ENCODE results near the gene DTYMK. TPM values are rescaled to one million over a fixed set of nuclear protein-coding genes. Genes with fewer than 3 reads are reported as not detected.
A peak's percentile ranks its signal among the peaks of the same experiment; 100 is the strongest.

Gene DTYMK
- total and polyA plus RNA-seq, 2 experiments from 2014 or later = 47.7 to 72.7 TPM

- DNase-seq (ENCODE audit: low read depth in 1 of 2, low spot score in 1 of 2) = peak in 1 of 2 donors; percentile 6
- no peak for TF ChIP-seq CTCF (IDR thresholded peaks at IDR 0.05; ENCODE audit: low read depth, low read length)
- peak overlapping the region; percentile 17 for H3K27ac ChIP-seq
- no peaks in the 10 kb centered on the region for H3K9me3 ChIP-seq (ENCODE audit: low read depth)
- peaks cover 20% of the 10 kb centered on the region for H3K36me3 ChIP-seq
- H3K4me1 ChIP-seq (ENCODE audit: low read depth) = no peaks in the 10 kb centered on the region
- no peak overlapping the region for H3K4me3 ChIP-seq
- H3K27me3 ChIP-seq = no peaks in the 10 kb centered on the region
These were observed 10.7 kb downstream of the DTYMK start for GRCh38 chr2:241675885-241676284.

- no peaks in the 10 kb centered on the region for H3K9me3 ChIP-seq (ENCODE audit: low read depth)
- no peaks in the 10 kb centered on the region for H3K27me3 ChIP-seq
- no peak for TF ChIP-seq CTCF (IDR thresholded peaks at IDR 0.05; ENCODE audit: low read depth, low read length)
- H3K4me3 ChIP-seq = no peak overlapping the region
- DNase-seq (ENCODE audit: low read depth in 1 of 2, low spot score in 1 of 2) = no peak
- H3K36me3 ChIP-seq = peaks cover 14% of the 10 kb centered on the region
- H3K4me1 ChIP-seq (ENCODE audit: low read depth) = no peaks in the 10 kb centered on the region
- no peak overlapping the region for H3K27ac ChIP-seq
These were observed 12.6 kb downstream of the DTYMK start for GRCh38 chr2:241673797-241674725.

DNA sequence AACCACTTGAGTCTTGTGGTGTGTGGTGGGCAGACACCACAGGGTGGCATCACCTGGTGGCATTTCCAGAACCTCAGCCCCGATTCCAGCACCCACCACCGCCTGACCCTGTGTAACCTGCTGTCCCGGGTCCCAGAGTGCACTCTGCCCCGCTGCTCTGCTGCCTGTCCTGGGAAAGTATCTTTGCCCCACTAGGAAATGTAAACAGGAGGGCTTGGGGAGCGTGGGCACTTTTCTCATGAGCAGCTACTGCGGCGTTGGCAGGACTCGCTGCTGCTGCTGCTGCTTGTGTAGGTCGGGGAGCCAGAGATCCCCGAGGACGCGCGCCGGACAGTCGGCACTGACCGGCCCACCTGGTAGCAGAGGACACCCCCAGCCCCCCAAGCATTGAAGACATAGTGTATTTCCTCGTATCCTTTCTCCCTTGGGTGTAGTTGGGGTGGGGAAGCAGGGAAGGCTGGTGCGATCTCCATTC, 13.4 kb downstream of the DTYMK start:
- Histone ChIP-seq H3K9me3 (ENCODE audit: low read depth) (no peaks in the 10 kb centered on the region), H3K4me1 (ENCODE audit: low read depth) (no peaks in the 10 kb centered on the region), H3K4me3 (no peak overlapping the region), H3K27ac (no peak overlapping the region), H3K36me3 (peaks cover 11% of the 10 kb centered on the region), H3K27me3 (no peaks in the 10 kb centered on the region)
- no peak for TF ChIP-seq CTCF (IDR thresholded peaks at IDR 0.05; ENCODE audit: low read depth, low read length)
- no peak for DNase-seq (ENCODE audit: low read depth in 1 of 2, low spot score in 1 of 2)

DNA sequence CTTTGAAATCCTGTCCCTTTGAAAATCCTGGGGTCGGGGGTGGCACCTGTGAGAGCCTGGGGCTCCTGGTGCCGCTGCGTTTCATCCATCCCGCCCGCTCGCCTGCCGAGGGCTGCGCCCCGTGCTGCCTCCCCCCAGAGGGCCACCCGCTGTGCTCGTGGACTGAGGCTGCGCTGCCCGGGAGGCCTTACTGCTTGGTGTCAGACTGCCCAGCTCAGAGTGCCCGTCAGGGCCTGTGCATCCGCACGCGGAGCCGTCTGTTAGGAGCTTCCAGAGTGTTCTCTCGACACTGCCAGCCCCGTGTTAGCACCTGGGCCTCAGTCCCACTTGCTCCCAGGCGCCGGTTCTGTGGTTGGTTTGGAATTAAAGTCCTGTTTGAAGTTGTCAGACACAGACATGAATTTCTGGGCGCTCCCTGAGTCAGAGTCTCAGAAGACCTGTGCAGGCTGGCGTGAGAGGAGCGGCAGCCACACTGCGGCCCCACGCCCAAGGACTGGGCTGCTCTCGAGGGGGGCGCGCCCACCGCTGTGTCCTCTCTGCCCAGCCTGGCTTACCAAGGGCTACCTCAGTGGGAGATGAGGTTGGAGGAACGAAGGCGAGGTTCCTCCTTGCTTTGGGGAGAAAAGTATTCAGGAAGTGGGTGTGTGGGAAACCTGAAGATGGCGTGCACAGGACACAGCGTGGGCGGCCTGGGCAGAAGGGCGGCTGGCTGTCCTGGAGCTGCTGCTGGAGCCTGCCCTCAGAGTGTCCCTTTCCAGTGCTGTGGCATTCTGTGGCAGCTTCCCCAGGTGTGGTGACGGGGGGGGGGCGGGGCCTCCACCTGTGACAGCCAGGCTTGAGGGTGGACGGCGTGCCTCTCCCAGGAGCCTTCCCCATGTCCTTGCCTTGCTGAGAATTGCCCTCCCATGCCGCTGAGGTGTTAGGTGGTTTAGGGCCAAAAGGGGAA, 14.1 kb downstream of the DTYMK start:
- no peaks in the 10 kb centered on the region for H3K4me1 ChIP-seq (ENCODE audit: low read depth)
- H3K27me3 ChIP-seq = no peaks in the 10 kb centered on the region
- peaks cover 8% of the 10 kb centered on the region for H3K36me3 ChIP-seq
- no peaks in the 10 kb centered on the region for H3K9me3 ChIP-seq (ENCODE audit: low read depth)
- TF ChIP-seq CTCF (IDR thresholded peaks at IDR 0.05; ENCODE audit: low read depth, low read length) = no peak
- DNase-seq (ENCODE audit: low read depth in 1 of 2, low spot score in 1 of 2) = no peak
- no peak overlapping the region for H3K4me3 ChIP-seq
- no peak overlapping the region for H3K27ac ChIP-seq

DNA sequence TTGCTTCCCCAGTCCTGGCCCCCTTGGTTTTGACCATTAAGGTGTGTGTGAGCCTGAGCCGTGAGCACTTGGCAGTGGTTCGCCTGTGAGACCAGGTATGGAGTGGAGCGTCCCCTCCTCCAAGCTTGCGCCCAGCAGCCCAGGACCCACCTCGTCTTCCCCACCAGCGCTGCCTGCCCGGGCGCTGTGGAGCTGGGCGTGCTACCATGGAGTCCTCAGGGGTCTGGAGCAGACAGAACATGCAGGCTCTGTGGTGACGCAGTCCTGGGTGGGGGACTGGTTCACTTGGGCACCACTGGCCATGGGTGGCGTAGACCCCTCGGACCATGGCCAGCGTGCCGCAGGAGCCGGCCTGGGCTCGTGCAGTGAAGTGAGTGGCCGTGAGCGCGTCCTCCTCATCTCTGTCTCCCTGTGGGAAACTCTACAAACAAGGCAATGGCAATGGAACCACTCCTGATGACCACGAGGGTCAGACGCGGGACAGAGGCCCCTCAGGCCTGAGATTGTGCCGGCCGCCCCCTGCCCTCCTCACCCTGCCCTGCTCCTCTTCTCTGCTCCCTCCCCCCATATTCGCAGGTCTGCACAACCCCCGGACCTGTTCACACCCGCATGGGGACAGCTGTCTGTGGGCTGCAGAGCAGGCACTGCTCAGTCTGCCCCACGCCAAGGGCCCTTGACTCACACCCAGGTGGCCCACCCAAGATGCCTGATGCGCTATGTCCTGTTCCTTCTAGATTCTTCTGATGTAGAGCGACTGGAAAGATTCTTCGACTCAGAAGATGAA, 15.0 kb downstream of the DTYMK start:
- Histone ChIP-seq H3K36me3 (peaks cover 6% of the 10 kb centered on the region), H3K27me3 (no peaks in the 10 kb centered on the region)
- no peak for TF ChIP-seq CTCF (IDR thresholded peaks at IDR 0.05; ENCODE audit: low read depth, low read length)

More for the DNA sequence above, 15.0 kb downstream of the DTYMK start:
- Histone ChIP-seq H3K4me3 (no peak overlapping the region), H3K9me3 (ENCODE audit: low read depth) (no peaks in the 10 kb centered on the region), H3K4me1 (ENCODE audit: low read depth) (peaks cover 3% of the 10 kb centered on the region), H3K27ac (no peak overlapping the region)
- no peak for DNase-seq (ENCODE audit: low read depth in 1 of 2, low spot score in 1 of 2)
